ENCODE data around the gene GAST. TPM values are rescaled to one million over a fixed set of nuclear protein-coding genes. Genes with fewer than 3 reads are reported as not detected.

GAST gene
- total and polyA plus RNA-seq, 10 of the 15 experiments (the other 5 are each of a cell fraction or from before 2014, with no cell fraction given), result not detected

DNA sequence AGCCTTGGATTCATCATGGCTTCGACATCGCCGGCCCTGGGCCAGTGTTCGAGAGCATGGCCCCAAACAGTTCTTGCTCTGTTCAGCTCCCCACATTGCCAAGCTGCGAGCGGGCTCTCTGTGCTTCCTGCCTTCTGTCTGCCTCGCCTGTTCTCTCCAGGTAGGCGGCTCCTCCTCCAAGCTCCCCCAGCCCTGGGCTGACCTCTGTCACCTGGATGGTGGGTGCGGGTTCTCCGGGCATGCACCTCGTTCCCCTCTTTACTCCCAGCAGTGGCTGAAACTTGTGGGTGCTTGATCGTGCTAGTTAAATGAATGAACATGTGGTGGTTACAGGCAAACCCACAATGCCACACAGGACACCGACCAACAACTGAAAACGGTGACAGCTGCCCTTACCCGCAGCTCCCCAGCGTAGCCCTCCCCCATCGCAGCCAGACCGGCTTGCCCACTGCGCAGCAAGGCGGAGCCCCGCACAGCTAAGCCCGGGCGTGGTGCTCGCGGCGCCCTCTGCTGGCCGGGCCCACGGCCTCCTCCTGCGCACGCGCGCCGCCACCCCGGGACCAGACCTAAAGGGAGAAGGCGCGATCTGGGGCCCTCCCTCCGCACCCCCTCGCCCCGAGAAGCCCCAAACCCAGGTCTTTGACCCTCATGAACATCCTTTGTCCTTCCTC lies 46.4 kb upstream of the GAST start (continued):
- TF ChIP-seq, protein P1, sequence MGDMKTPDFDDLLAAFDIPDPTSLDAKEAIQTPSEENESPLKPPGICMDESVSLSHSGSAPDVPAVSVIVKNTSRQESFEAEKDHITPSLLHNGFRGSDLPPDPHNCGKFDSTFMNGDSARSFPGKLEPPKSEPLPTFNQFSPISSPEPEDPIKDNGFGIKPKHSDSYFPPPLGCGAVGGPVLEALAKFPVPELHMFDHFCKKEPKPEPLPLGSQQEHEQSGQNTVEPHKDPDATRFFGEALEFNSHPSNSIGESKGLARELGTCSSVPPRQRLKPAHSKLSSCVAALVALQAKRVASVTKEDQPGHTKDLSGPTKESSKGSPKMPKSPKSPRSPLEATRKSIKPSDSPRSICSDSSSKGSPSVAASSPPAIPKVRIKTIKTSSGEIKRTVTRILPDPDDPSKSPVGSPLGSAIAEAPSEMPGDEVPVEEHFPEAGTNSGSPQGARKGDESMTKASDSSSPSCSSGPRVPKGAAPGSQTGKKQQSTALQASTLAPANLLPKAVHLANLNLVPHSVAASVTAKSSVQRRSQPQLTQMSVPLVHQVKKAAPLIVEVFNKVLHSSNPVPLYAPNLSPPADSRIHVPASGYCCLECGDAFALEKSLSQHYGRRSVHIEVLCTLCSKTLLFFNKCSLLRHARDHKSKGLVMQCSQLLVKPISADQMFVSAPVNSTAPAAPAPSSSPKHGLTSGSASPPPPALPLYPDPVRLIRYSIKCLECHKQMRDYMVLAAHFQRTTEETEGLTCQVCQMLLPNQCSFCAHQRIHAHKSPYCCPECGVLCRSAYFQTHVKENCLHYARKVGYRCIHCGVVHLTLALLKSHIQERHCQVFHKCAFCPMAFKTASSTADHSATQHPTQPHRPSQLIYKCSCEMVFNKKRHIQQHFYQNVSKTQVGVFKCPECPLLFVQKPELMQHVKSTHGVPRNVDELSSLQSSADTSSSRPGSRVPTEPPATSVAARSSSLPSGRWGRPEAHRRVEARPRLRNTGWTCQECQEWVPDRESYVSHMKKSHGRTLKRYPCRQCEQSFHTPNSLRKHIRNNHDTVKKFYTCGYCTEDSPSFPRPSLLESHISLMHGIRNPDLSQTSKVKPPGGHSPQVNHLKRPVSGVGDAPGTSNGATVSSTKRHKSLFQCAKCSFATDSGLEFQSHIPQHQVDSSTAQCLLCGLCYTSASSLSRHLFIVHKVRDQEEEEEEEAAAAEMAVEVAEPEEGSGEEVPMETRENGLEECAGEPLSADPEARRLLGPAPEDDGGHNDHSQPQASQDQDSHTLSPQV (IDR thresholded peaks at IDR 0.05), result peak; percentile 73; the same call in 1 of the 2 replicates
- TF ChIP-seq SMAD1 (IDR thresholded peaks at IDR 0.05; ENCODE audit: low read depth, partially characterized antibody), result no peak
- no peak for TF ChIP-seq ATF7 (IDR thresholded peaks at IDR 0.05; ENCODE audit: low read depth)
- TF ChIP-seq TCF12 (IDR thresholded peaks at IDR 0.05; ENCODE audit: low read depth, low read length), result peak; percentile 84; the same call in 1 of the 2 replicates
- TF ChIP-seq ASH2L (IDR thresholded peaks at IDR 0.05; ENCODE audit: borderline replicate concordance, low read depth), result no peak
- TF ChIP-seq POLR2A (IDR thresholded peaks at IDR 0.05; ENCODE audit: low read depth, low read length), result peak; percentile 66
- no peak for TF ChIP-seq NR2C2 (IDR thresholded peaks at IDR 0.05; ENCODE audit: borderline replicate concordance, control insufficient read depth, insufficient read length, low read depth)
- TF ChIP-seq BACH1 (IDR thresholded peaks at IDR 0.05; ENCODE audit: borderline replicate concordance), result peak; percentile 61; the same call in 1 of the 2 replicates
- TF ChIP-seq SREBF2 (IDR thresholded peaks at IDR 0.05; ENCODE audit: low read length), result no peak
- TF ChIP-seq KDM1A (IDR thresholded peaks at IDR 0.05; ENCODE audit: borderline replicate concordance), result no peak
- TF ChIP-seq JUND (IDR thresholded peaks at IDR 0.05; ENCODE audit: low read depth, low read length), result no peak
- TF ChIP-seq, protein P2, sequence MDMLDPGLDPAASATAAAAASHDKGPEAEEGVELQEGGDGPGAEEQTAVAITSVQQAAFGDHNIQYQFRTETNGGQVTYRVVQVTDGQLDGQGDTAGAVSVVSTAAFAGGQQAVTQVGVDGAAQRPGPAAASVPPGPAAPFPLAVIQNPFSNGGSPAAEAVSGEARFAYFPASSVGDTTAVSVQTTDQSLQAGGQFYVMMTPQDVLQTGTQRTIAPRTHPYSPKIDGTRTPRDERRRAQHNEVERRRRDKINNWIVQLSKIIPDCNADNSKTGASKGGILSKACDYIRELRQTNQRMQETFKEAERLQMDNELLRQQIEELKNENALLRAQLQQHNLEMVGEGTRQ (IDR thresholded peaks at IDR 0.05; ENCODE audit: borderline replicate concordance, low read depth, low read length), result no peak
- TF ChIP-seq, protein P3, sequence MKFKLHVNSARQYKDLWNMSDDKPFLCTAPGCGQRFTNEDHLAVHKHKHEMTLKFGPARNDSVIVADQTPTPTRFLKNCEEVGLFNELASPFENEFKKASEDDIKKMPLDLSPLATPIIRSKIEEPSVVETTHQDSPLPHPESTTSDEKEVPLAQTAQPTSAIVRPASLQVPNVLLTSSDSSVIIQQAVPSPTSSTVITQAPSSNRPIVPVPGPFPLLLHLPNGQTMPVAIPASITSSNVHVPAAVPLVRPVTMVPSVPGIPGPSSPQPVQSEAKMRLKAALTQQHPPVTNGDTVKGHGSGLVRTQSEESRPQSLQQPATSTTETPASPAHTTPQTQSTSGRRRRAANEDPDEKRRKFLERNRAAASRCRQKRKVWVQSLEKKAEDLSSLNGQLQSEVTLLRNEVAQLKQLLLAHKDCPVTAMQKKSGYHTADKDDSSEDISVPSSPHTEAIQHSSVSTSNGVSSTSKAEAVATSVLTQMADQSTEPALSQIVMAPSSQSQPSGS (IDR thresholded peaks at IDR 0.05; ENCODE audit: low read length), result no peak
- TF ChIP-seq ZNF24 (IDR thresholded peaks at IDR 0.05), result no peak
- TF ChIP-seq BMI1 (IDR thresholded peaks at IDR 0.05; ENCODE audit: borderline replicate concordance), result no peak
- 0 out of 2 replicates have a peak, but pooled peaks have one; percentile 40 for TF ChIP-seq NBN (IDR thresholded peaks at IDR 0.05)
- TF ChIP-seq, protein P4, sequence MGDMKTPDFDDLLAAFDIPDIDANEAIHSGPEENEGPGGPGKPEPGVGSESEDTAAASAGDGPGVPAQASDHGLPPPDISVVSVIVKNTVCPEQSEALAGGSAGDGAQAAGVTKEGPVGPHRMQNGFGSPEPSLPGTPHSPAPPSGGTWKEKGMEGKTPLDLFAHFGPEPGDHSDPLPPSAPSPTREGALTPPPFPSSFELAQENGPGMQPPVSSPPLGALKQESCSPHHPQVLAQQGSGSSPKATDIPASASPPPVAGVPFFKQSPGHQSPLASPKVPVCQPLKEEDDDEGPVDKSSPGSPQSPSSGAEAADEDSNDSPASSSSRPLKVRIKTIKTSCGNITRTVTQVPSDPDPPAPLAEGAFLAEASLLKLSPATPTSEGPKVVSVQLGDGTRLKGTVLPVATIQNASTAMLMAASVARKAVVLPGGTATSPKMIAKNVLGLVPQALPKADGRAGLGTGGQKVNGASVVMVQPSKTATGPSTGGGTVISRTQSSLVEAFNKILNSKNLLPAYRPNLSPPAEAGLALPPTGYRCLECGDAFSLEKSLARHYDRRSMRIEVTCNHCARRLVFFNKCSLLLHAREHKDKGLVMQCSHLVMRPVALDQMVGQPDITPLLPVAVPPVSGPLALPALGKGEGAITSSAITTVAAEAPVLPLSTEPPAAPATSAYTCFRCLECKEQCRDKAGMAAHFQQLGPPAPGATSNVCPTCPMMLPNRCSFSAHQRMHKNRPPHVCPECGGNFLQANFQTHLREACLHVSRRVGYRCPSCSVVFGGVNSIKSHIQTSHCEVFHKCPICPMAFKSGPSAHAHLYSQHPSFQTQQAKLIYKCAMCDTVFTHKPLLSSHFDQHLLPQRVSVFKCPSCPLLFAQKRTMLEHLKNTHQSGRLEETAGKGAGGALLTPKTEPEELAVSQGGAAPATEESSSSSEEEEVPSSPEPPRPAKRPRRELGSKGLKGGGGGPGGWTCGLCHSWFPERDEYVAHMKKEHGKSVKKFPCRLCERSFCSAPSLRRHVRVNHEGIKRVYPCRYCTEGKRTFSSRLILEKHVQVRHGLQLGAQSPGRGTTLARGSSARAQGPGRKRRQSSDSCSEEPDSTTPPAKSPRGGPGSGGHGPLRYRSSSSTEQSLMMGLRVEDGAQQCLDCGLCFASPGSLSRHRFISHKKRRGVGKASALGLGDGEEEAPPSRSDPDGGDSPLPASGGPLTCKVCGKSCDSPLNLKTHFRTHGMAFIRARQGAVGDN (IDR thresholded peaks at IDR 0.05), result peak; percentile 91
- TF ChIP-seq SP1 (IDR thresholded peaks at IDR 0.05; ENCODE audit: low read depth, low read length), result no peak
- TF ChIP-seq NR2F1 (conservative IDR thresholded peaks at IDR 0.05), result peak; percentile 92

All from GM12878 (cell line).